Panc1 (cell line): Measurements from ENCODE around the gene ATP11A.

Source experiments
- CTCF ChIP-seq: fragments of 450-650 bp; IDR thresholded peaks from 2 replicates; pipeline ENCODE4 v1.5.1; 2017; ENCODE audit warnings: mild to moderate bottlenecking
- POLR2AphosphoS5 ChIP-seq: IDR thresholded peaks from 2 replicates; pipeline ENCODE4 v1.6.1; 2012; ENCODE audit warnings: mild to moderate bottlenecking, low read depth, low read length, moderate library complexity
- REST ChIP-seq, 2 experiments: IDR thresholded peaks; 2 replicates each; pipeline ENCODE4 v1.6.1; 2011 to 2012; ENCODE audit warnings: low read depth in 2 of 2, control low read depth in 1 of 2, low read length in 1 of 2, mild to moderate bottlenecking in 1 of 2, moderate library complexity in 1 of 2; ENCODE audit not compliant: insufficient read depth in 1 of 2
- SIN3A ChIP-seq: IDR thresholded peaks from 2 replicates; pipeline ENCODE4 v1.6.1; 2012; ENCODE audit warnings: low read depth, mild to moderate bottlenecking, low read length, moderate library complexity, borderline replicate concordance; ENCODE audit not compliant: insufficient read depth
- TCF7L2 ChIP-seq: IDR thresholded peaks from 2 replicates; pipeline ENCODE4 v1.6.1; 2011; ENCODE audit warnings: mild to moderate bottlenecking, low read depth, low read length, inconsistent platforms

GRCh38 chr13:112815871-112816270, 126.0 kb downstream of the ATP11A start:
- TF ChIP-seq CTCF, result no peak
- no peak for TF ChIP-seq SIN3A
- no peak for TF ChIP-seq POLR2AphosphoS5
- no peak for TF ChIP-seq TCF7L2
- no peak for TF ChIP-seq REST (IDR thresholded peaks at IDR 0.05; ENCODE audit: insufficient read depth in 1 of 2, low read depth in 2 of 2, low read length in 1 of 2)
